Measurements from ENCODE around the gene ANKRD10.

ANKRD10 gene

GRCh38 chr13:110888390-110888789 lies 26.5 kb downstream of the ANKRD10 start:
- no peak overlapping the region for H3K27ac Mint-ChIP-seq
- H3K9me3 Mint-ChIP-seq: no peaks in the 10 kb centered on the region
- no peak overlapping the region for H3K4me3 Mint-ChIP-seq
- peaks cover 13% of the 10 kb centered on the region for H3K36me3 Mint-ChIP-seq
- no peak for DNase-seq
- peaks cover 4% of the 10 kb centered on the region for H3K4me1 Mint-ChIP-seq
- no peaks in the 10 kb centered on the region for H3K27me3 Mint-ChIP-seq
- CTCF ChIA-PET: no interaction called here

- DNase-seq: no peak
- Mint-ChIP-seq H3K27ac (no peak overlapping the region), H3K4me1 (peaks cover 4% of the 10 kb centered on the region), H3K4me3 (no peak overlapping the region), H3K9me3 (no peaks in the 10 kb centered on the region), H3K27me3 (no peaks in the 10 kb centered on the region), H3K36me3 (peaks cover 8% of the 10 kb centered on the region)
- CTCF ChIA-PET: no interaction called here
Measured at GRCh38 chr13:110887597-110888333, 27.1 kb downstream of the ANKRD10 start.

DNA sequence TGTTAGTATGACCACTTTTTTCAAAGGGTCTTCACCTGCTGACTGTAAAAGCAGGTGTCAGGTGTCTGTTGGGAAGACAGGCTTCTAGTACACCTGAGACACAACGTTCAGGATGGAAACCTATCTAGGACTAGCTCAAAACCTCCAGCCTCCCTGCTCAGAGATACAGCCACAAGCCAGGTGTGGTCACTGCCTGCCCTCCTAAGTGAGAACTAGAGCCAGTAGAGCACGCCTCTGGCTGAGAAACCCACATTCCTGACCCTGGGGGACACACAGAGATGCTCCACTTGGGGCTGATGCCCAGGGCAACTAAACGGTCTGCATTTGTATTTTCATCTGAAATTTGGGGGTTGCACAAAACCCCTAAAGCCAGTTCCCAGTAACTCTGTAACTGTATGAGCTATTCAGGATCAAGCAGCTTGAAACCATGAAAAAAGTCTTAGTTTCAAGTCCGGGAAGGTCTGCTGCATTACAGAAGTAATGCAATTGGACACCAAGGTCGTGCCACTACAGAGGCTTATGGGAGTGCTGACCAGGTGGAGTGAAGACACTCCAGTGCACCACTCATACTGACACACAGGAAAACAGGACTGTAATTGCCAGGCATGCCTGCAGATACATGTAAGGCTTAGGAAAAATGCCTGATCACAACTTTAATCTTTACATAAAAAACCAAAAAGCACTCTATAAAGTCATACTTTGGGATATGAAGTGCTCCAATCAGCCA lies 27.8 kb downstream of the ANKRD10 start:
- Mint-ChIP-seq H3K4me1 (peaks cover 4% of the 10 kb centered on the region), H3K9me3 (no peaks in the 10 kb centered on the region), H3K36me3 (peaks cover 4% of the 10 kb centered on the region), H3K4me3 (no peak overlapping the region), H3K27ac (no peak overlapping the region), H3K27me3 (no peaks in the 10 kb centered on the region)
- DNase-seq: no peak
- CTCF ChIA-PET: no interaction called here

GRCh38 chr13:110885966-110886869 lies 28.7 kb downstream of the ANKRD10 start:
- Mint-ChIP-seq H3K4me3 (no peak overlapping the region), H3K27me3 (no peaks in the 10 kb centered on the region), H3K36me3 (peaks cover 2% of the 10 kb centered on the region), H3K9me3 (no peaks in the 10 kb centered on the region), H3K27ac (no peak overlapping the region), H3K4me1 (peaks cover 4% of the 10 kb centered on the region)
- DNase-seq: no peak
- CTCF ChIA-PET: no interaction called here

- no peak overlapping the region for H3K27ac Mint-ChIP-seq
- CTCF ChIA-PET: no interaction called here
- DNase-seq: no peak
- H3K9me3 Mint-ChIP-seq: no peaks in the 10 kb centered on the region
- H3K36me3 Mint-ChIP-seq: peaks cover under 1% of the 10 kb centered on the region
- no peaks in the 10 kb centered on the region for H3K27me3 Mint-ChIP-seq
- H3K4me3 Mint-ChIP-seq: no peak overlapping the region
- peaks cover 4% of the 10 kb centered on the region for H3K4me1 Mint-ChIP-seq
Measured at GRCh38 chr13:110885516-110885915, 29.4 kb downstream of the ANKRD10 start.

DNA sequence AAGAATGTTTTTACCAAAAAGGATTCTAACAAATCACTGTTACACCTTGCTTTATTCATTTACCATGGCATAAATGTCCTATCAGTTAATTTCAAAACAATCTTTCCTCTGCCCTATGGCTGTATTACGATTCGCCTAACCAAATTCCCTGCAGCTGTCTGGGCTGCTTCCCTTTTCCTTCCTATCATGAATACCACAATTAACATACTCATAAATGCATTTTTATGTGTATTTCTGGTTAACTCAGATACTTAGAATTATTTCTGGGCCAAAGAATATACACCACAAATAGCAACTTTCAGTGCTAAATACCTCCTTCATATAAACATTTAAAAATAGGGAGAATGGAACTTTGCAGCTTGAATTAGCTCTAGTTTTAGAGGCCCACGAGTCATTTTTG lies 30.4 kb downstream of the ANKRD10 start:
- no peak for DNase-seq
- no peaks in the 10 kb centered on the region for H3K9me3 Mint-ChIP-seq
- H3K36me3 Mint-ChIP-seq: no peaks in the 10 kb centered on the region
- no peak overlapping the region for H3K27ac Mint-ChIP-seq
- H3K27me3 Mint-ChIP-seq: no peaks in the 10 kb centered on the region
- CTCF ChIA-PET: no interaction called here
- H3K4me3 Mint-ChIP-seq: no peak overlapping the region
- H3K4me1 Mint-ChIP-seq: peaks cover 4% of the 10 kb centered on the region

DNA sequence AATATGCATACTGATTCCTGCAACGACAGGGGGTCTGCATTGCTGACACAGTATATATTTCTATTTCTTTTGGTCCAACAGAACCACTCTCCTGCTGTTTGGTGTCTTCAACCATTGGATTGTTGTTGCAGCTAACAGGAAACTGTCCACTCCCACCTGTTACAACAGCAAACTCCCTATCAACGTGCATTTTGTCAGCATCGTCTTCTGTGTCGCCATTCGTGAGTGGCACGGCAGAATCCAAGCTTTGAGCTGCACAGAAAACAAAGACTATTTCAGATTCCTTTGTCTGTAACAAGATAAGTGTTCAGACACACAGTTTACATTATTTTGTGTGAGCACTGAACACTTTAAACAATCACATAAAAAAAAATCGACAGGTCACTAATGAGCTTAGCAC lies 31.3 kb downstream of the ANKRD10 start:
- DNase-seq: no peak
- Mint-ChIP-seq H3K4me3 (no peak overlapping the region), H3K9me3 (no peaks in the 10 kb centered on the region), H3K27me3 (no peaks in the 10 kb centered on the region), H3K4me1 (peaks cover 4% of the 10 kb centered on the region), H3K27ac (no peak overlapping the region), H3K36me3 (no peaks in the 10 kb centered on the region)
- CTCF ChIA-PET: no interaction called here

GRCh38 chr13:110882972-110883371 lies 31.9 kb downstream of the ANKRD10 start:
- no peaks in the 10 kb centered on the region for H3K36me3 Mint-ChIP-seq
- no peaks in the 10 kb centered on the region for H3K9me3 Mint-ChIP-seq
- no peaks in the 10 kb centered on the region for H3K27me3 Mint-ChIP-seq
- DNase-seq: no peak
- CTCF ChIA-PET: no interaction called here
- H3K4me3 Mint-ChIP-seq: no peak overlapping the region
- H3K27ac Mint-ChIP-seq: no peak overlapping the region
- H3K4me1 Mint-ChIP-seq: peaks cover 4% of the 10 kb centered on the region

DNA sequence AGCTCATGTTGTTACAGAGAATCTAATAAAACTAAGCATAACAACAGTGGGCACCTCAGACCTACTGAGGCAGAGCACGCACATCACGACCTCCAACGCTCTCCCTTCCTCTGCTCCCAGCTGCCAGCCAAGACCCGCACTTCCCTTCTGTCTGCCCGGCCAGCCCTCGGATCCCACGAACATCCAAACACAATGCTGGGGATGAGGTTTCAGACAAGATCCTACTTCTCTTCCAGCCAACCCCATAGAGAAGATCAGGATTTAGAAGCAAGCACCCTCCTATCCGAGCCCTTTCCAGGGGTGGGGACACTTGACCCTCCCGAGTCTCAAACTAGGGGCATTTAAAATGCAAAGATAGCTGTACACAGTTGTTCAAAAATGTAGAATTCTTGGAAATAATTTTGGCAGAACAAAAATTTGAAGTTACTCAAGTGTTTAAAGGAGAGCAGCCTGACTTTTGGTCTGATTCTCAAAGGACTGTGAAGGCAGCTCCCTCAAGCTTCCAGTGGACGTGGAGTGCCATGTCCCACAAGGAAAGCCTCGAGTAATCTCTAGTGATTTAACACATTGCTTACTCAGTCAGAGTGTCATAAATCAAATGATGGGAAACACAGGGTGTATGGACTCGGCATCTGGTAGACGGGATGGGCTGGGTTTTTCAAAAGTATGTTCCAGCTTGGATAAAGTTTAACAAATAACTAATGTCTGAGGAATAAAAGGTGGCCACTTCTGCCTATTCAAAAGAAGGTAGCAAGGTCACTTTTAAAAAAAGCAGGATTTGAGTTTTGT lies 32.8 kb downstream of the ANKRD10 start:
- no peak overlapping the region for H3K27ac Mint-ChIP-seq
- H3K27me3 Mint-ChIP-seq: no peaks in the 10 kb centered on the region
- DNase-seq: no peak
- CTCF ChIA-PET: no interaction called here
- H3K36me3 Mint-ChIP-seq: no peaks in the 10 kb centered on the region
- no peak overlapping the region for H3K4me3 Mint-ChIP-seq
- H3K9me3 Mint-ChIP-seq: no peaks in the 10 kb centered on the region
- peaks cover 4% of the 10 kb centered on the region for H3K4me1 Mint-ChIP-seq

GRCh38 chr13:110880627-110881026 lies 34.2 kb downstream of the ANKRD10 start:
- CTCF ChIA-PET: interaction anchor here (0.8 to 1.0 kb wide), 2 partner anchors 35 to 198 kb away, joined by 3 read pairs; no protein-coding TSS in a partner anchor
- Mint-ChIP-seq H3K4me1 (peaks cover 4% of the 10 kb centered on the region), H3K9me3 (no peaks in the 10 kb centered on the region), H3K4me3 (no peak overlapping the region), H3K27ac (no peak overlapping the region), H3K36me3 (no peaks in the 10 kb centered on the region), H3K27me3 (no peaks in the 10 kb centered on the region)
- DNase-seq: no peak

GRCh38 chr13:110879482-110879881 lies 35.4 kb downstream of the ANKRD10 start:
- no peak for DNase-seq
- Mint-ChIP-seq H3K4me1 (peaks cover 7% of the 10 kb centered on the region), H3K4me3 (no peak overlapping the region), H3K27ac (no peak overlapping the region), H3K27me3 (no peaks in the 10 kb centered on the region), H3K36me3 (no peaks in the 10 kb centered on the region), H3K9me3 (no peaks in the 10 kb centered on the region)
- CTCF ChIA-PET: no interaction called here

DNA sequence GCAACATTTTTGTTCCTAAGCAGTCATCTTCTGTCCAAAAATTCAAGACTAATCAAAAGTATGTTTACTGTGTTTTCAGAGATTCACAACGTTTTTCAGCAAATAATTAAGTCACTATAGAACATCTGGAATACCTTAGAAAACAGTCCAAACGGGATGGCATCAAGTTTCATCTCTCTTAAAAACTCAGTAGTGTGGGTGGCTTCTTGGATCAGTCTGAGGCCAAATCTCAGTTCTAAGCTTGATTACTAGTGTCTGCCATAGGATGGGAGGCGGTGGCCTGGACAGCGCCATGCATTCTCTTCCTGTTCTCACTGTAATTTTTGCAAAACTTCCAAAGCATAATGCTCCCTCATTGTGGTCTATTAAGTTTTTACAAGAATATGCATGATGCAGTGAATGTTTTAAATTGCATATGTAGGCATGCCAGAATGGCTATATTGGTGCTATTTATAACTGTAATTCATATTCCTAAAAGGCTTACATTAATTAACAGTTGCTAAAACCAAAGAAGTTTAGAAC lies 37.1 kb downstream of the ANKRD10 start:
- H3K27ac Mint-ChIP-seq: no peak overlapping the region

DNA sequence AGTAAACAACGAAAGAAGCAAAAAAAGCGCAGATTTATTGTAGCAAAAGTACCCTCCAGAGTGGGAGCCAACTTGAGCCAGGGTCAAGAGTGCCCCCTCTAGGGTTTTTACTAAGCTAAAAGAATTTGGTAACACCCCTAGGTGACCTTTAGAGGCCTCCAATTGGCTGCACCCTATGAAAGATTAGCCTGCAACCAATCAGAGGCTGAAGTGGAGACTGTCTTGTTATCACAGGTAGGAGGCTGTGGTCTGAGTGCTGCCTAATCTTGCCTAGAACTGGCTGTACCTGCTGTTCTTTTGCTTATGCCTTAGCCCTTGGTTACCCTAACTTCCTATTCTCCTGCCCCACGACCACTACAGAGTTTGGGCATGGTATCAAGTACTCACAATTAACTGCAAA lies 38.3 kb downstream of the ANKRD10 start:
- no peak for DNase-seq
- Mint-ChIP-seq H3K4me3 (no peak overlapping the region), H3K9me3 (no peaks in the 10 kb centered on the region), H3K36me3 (no peaks in the 10 kb centered on the region), H3K4me1 (peaks cover 7% of the 10 kb centered on the region), H3K27ac (no peak overlapping the region), H3K27me3 (no peaks in the 10 kb centered on the region)
- CTCF ChIA-PET: no interaction called here

More for the DNA sequence above, 37.1 kb downstream of the ANKRD10 start:
- DNase-seq: no peak
- CTCF ChIA-PET: no interaction called here
- Mint-ChIP-seq H3K9me3 (no peaks in the 10 kb centered on the region), H3K36me3 (no peaks in the 10 kb centered on the region), H3K27me3 (no peaks in the 10 kb centered on the region), H3K4me1 (peaks cover 7% of the 10 kb centered on the region), H3K4me3 (no peak overlapping the region)

DNA sequence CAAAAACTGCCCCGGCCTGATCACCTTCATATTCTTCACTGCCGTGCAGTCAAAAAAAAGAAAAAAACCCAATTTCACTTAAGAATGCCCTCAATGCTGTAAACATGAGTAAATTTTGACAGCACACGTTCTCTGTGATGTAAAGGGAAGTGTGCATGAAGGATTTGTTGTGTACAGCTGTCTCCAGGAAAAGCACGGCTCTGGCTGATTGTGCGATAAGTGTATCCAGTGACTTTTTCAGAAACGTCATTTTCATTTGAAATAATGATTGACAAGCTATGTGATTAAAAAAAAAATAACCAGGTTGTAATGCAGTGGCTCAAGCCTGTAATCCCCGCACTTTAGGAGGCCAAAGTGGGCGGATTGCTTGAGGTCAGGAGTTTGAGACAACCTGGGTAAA lies 39.6 kb downstream of the ANKRD10 start:
- Mint-ChIP-seq H3K4me1 (peaks cover 7% of the 10 kb centered on the region), H3K9me3 (no peaks in the 10 kb centered on the region), H3K4me3 (peak overlapping the region; percentile 53), H3K27me3 (peaks cover 8% of the 10 kb centered on the region), H3K27ac (no peak overlapping the region), H3K36me3 (no peaks in the 10 kb centered on the region)
- no peak for DNase-seq
- CTCF ChIA-PET: no interaction called here
